Measurements from ENCODE around the gene GPRIN3. TPM values are rescaled to one million over a fixed set of nuclear protein-coding genes. Genes with fewer than 3 reads are reported as not detected.

The GPRIN3 gene
- total and polyA plus RNA-seq, 8 donors: 1.6 to 14.1 (median 2.5) TPM

- Histone ChIP-seq H3K9me3 (no peaks in the 10 kb centered on the region), H3K27ac (no peak overlapping the region), H3K4me3 (no peak overlapping the region), H3K27me3 (no peaks in the 10 kb centered on the region), H3K36me3 (no peaks in the 10 kb centered on the region), H3K4me1 (no peaks in the 10 kb centered on the region)
- no peak for TF ChIP-seq CTCF (IDR thresholded peaks at IDR 0.05)
- ATAC-seq (no peak), DNase-seq (no peak)
- intact Hi-C loops (cut with DNase I): no loop called here
Observed at GRCh38 chr4:89275587-89275986, 32.0 kb downstream of the GPRIN3 start.

- H3K9me3 ChIP-seq: no peaks in the 10 kb centered on the region
- H3K36me3 ChIP-seq: no peaks in the 10 kb centered on the region
- TF ChIP-seq CTCF (IDR thresholded peaks at IDR 0.05): no peak
- ATAC-seq: no peak
- no peak overlapping the region for H3K4me3 ChIP-seq
- H3K27ac ChIP-seq: no peak overlapping the region
- intact Hi-C loops (cut with DNase I): no loop called here
- peaks cover 0 to 8% of the 10 kb centered on the region in 2 donors for H3K4me1 ChIP-seq
- H3K27me3 ChIP-seq: no peaks in the 10 kb centered on the region
- no peak for DNase-seq
Observed at GRCh38 chr4:89273741-89274141, 33.9 kb downstream of the GPRIN3 start.

- H3K4me1 ChIP-seq: peaks cover 0 to 8% of the 10 kb centered on the region in 2 donors
Observed at GRCh38 chr4:89270792-89271191, 36.8 kb downstream of the GPRIN3 start.

GRCh38 chr4:89269121-89269666, 38.4 kb downstream of the GPRIN3 start:
- H3K27me3 ChIP-seq: no peaks in the 10 kb centered on the region
- H3K9me3 ChIP-seq: no peaks in the 10 kb centered on the region
- H3K27ac ChIP-seq: no peak overlapping the region
- H3K36me3 ChIP-seq: no peaks in the 10 kb centered on the region
- H3K4me3 ChIP-seq: no peak overlapping the region
- ATAC-seq (no peak), DNase-seq (no peak)
- no peak for TF ChIP-seq CTCF (IDR thresholded peaks at IDR 0.05)
- intact Hi-C loops (cut with DNase I): no loop called here
- H3K4me1 ChIP-seq: peaks cover 0 to 8% of the 10 kb centered on the region in 2 donors

More at GRCh38 chr4:89270792-89271191, 36.8 kb downstream of the GPRIN3 start:
- ATAC-seq (no peak), DNase-seq (no peak)
- Histone ChIP-seq H3K9me3 (no peaks in the 10 kb centered on the region), H3K4me3 (no peak overlapping the region), H3K27ac (no peak overlapping the region), H3K36me3 (no peaks in the 10 kb centered on the region), H3K27me3 (no peaks in the 10 kb centered on the region)
- intact Hi-C loops (cut with DNase I): no loop called here
- TF ChIP-seq CTCF (IDR thresholded peaks at IDR 0.05): no peak

GRCh38 chr4:89268679-89269078, 38.9 kb downstream of the GPRIN3 start:
- H3K36me3 ChIP-seq: no peaks in the 10 kb centered on the region
- no peaks in the 10 kb centered on the region for H3K9me3 ChIP-seq
- intact Hi-C loops (cut with DNase I): no loop called here

More at GRCh38 chr4:89268679-89269078, 38.9 kb downstream of the GPRIN3 start:
- Histone ChIP-seq H3K4me1 (peaks cover 0 to 8% of the 10 kb centered on the region in 2 donors), H3K27me3 (no peaks in the 10 kb centered on the region), H3K4me3 (no peak overlapping the region), H3K27ac (no peak overlapping the region)
- TF ChIP-seq CTCF (IDR thresholded peaks at IDR 0.05): no peak
- DNase-seq: no peak
- no peak for ATAC-seq

All from left lung (tissue), 10 donors.